SK-N-MC (cell line): Measurements from ENCODE around the gene HSPA14.

Source experiments
- EZH2 ChIP-seq: fragments of 200-600 bp; sonication (generic); IDR thresholded peaks from one replicate; pipeline ENCODE4 v1.6.1; 2017; ENCODE audit warnings: antibody characterized with exemption
- FOXP2 ChIP-seq: optimal IDR thresholded peaks from 2 replicates; pipeline ENCODE3; 2011; ENCODE audit warnings: mild to moderate bottlenecking, moderate library complexity; ENCODE audit not compliant: insufficient read depth; ENCODE audit errors: extremely low read length, control extremely low read depth
- POLR2AphosphoS5 ChIP-seq: IDR thresholded peaks from 2 replicates; pipeline ENCODE4 v1.6.1; 2012; ENCODE audit warnings: mild to moderate bottlenecking, low read depth, low read length, borderline replicate concordance

- no peak for TF ChIP-seq EZH2
- no peak for TF ChIP-seq POLR2AphosphoS5
- TF ChIP-seq FOXP2: no peak
Measured at GRCh38 chr10:14806318-14806717, 31.8 kb upstream of the HSPA14 start.
